Pulmonary artery endothelial cell (primary cell): ENCODE data around the gene C13orf46. TPM values are rescaled to one million over a fixed set of nuclear protein-coding genes. Genes with fewer than 3 reads are reported as not detected.

Experiments
- DNase-seq: peaks from one replicate; pipeline ENCODE4 v3.0.0-alpha.2; 2011; ENCODE audit warnings: low read depth, low spot score
- total RNA-seq: library from RNA; depleted of rRNA; stranded (reverse); fragments of >200 nt; gene quantifications from 2 replicates; pipeline ENCODE4 v1.2.3, GENCODE V29; 2014

Gene C13orf46
- total RNA-seq, 1 donor from 2014 or later: 0.07 TPM

DNA sequence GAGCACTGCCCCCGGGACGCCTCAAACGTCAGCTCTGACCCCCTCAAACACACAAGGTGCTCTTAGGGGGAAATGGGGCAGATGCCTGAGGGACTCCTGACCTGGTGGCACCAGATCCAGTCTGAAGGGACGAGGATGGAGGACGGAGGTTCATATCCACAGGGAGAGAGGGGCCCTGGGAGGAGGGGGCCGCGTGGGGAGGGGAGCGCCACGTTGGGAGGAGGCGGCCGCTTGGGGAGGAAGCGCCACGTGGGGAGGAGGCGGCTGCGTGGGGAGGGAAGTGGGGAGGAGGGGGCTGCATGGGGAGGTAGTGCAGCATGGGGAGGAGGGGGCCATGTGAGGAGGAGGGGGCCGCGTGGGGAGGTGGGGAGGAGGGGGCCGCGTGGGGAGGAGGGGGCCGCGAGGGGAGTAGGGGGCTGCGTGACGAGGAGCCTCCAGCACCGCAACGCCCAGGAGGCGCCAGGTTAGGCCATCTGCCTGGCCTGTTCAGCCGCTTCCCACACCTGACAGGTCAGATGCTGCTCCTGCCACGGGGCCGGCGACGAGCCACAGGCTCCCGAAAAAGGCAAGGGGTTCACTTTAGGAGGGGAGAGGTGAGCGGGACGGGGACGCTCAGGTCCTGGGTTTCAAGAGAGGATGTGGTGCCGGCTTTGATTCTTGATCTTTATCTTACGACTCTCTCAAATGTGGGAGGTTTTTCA lies 36.7 kb upstream of the C13orf46 start:
- DNase-seq: no peak

DNA sequence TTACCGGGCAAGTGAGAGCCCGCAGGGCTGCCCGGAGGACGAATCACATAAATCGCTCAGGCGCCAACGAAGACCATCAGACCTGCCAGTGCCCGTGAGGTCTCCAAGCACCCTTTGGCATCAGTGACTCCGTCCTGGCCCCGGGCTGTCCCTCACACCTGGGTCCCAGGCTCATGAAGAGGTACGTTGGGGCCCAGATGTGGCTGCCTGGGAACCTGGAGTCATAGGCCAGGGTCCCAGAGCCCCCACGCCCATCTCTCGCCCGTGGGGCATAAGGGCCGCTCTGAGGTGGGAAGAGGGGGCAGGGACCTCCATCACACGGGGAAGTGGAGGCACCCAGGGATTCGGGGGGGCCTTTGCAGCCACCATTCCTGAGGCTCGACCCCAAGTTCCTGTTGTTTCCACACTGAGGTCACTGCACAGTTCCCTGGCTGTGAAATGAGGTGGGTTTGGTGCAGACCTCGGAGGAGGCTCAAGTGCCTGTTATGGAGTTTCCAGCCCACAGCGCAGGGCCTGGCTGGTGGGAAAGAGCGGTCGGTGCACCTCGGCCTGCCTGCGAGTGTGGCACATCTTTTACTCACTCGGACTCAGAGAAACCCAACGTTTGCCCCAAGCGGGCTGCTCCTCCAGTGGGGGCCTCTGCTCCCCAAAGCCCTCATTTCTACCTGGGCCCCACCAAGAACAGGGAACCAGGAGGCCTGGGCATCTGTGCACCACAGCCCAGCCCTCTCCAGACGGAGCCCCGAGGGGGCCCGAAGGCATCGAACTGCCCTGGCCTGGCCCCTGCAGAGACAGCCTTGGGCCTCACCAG lies 35.9 kb upstream of the C13orf46 start:
- no peak for DNase-seq

DNA sequence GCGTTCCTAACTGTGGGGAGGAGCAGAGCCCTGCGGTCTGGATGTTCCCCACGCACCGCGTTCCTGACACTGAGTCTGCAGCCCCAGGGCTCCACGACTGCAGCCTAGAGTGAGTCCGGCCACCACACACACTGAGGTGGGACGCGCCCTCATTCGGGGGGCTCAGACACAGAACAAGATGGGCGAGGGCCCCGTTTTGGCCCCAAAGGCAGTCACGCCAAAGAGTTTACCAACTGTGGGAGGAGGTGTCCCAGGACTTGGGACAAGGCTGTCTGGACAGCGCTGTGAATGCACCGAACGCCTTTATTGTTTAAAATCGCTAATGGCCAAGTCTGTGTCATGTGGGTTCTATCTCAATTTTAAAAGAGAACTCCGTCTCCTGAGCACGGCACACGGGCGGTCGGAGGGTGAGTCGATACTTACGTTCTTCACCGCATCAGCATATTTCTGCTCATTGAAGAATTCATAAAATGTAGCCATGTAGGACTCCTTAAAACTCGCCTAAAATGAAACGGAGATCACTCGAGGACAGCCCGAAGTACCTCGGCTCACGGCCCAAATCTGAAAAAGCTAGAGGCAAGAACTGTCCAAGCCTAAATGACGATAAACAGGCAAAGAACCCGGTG lies 35.2 kb upstream of the C13orf46 start:
- DNase-seq: no peak

DNA sequence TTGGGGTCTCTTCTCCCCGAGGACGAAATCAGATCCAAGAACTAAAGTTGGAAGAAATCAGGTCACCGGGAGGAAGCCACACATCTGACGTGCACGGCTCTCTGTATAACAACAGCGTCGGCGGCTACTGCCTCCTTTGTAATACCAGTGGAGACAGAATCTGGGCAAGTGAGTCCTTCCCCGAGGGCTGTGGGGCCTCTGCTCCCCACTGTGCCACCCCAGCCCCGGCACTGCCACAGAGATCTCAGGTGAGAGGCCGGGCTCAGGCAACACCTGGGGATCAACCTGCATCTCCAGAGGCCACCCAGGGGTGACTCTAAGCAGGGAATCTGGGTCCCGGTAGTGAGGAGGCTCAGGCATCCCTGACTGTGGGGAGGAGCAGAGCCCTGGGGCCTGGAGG lies 33.7 kb upstream of the C13orf46 start:
- no peak for DNase-seq

DNA sequence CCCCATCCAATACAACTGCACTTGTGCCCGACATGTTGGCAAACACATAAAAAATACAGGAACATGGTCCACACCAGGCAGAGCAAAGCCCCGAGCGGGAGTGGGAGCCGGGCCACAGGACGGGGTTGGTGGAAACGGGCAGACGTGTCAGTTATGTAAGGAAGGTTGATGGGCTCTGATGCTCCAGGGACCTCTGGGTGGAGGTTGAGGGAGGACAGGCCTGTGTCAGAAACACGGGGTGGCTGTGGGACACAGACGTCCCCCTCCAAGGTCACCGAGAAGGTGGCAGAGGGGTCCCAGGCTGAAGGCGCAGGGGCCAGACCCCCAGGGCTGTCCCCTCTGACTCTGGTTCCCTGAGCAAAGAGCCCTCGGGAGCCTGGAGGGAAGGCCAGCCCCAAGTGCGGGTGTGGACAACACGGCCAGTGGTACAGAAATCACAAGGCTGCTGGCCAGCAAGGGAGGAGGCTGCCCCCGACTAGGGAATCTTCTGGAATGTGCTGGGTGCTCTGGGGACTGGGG lies 31.4 kb upstream of the C13orf46 start:
- DNase-seq: no peak

DNA sequence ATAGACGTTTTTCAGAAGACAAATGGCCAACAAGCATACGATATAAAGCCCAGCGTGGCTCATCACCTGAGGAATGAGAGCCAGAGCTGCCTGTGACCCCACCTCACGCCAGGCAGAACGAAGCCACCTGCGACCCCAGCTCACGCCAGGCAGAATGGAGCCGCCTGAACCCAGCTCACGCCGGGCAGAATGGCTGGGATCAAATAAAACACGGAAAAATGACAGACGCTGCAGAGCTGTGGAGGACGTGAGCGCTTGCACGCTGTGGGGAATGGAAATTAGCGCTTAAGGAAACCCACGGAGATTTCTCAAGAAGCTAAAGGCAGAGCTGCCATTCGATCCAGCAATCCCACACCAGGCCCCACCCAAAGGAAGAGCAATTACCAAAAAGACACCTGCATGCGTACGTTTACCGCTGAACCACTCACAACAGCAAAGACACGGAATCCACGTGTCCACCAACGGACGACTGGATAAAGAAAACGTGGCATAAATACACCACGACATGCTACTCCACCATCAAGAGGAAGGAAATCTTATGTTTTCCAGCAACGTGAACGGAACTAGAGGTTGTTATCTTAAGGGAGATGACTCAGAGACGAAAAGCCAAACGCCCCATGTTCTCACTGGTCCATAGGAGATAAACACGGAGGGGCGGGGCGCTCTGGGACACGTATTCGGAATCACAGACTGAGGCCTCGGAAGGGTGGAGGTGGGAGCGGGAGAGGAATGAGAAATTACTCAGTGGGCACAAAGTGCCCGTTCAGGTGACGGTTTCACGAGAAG lies 30.7 kb upstream of the C13orf46 start:
- DNase-seq: peak; percentile 93

DNA sequence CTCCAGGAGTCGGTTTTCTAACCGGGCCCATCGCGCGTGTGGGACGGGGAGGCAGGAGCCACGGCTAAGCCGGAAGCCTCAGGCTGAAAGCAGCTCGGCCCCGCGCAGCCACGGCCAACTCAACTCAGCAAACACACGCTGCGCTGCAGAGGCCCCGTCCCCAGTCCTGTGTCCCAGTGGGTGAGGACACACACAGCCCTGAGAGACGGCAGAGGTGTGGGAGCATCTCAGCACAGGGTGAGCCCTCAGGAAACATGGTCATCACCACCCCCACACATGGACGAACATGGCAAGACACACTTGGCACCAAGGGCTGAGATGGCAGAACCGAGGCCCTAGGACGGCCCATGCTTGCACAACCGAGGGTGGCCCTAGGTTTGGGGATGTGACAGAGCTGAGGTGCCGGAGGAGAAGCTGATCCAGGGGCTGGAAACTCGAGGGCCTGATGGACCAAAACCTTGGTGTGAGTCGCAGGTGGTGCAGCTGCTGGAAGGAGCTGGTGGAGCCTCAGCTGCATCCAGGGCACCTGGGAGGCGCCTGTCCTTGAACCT lies 29.0 kb upstream of the C13orf46 start:
- no peak for DNase-seq

DNA sequence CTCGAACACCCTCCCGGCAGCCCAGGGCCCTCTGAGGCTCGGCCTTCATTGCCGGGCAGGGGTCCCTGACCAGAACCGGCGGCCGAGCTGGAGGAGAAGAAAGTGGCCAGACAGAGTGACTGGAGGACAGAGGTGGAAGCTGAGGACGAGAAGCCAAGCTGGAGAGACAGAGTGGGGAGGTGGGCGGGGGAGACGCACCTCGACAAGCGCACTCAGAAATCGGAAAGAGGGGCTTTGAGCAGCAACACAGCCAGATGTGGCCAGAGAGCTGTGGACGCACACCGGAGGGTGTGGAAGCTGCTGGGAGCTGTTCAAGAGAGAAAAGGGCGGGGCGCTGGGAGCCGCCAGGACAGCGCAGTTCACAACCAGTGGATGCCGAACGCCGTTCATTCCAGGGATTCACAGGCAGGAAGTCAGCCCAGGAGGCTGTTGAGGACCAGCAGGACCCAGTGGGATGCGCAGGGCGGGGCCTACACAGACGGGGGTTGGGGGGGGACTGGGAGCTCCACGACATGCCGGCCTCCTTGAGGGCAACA lies 28.2 kb upstream of the C13orf46 start:
- DNase-seq: no peak

DNA sequence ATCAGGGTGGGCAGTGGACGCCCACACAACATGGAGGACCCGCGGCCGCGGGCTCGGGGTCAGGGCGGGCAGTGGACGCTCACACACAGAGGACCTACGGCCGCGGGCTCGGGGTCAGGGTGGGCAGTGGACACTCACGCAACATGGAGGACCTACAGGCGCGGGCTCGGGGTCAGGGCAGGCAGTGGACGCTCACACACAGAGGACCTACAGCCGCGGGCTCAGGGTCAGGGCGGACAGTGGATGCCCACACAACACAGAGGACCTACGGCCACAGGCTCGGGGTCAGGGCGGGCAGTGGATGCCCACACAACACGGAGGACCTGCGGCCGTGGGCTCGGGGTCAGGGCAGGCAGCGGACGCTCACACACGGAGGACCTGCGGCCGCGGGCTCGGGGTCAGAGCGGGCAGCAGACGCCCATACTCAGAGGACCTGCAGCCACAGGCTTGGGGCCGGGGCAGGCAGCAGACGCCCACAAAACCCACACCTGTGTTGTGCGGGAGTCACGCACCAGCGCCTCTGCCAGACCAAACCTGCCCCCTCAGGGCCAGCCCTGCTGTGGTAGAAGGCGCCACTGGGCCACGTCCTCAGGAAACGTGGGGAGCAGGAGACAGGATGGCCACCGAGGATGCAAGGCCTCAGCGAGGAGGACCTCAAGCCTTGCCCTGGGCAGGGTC lies 27.6 kb upstream of the C13orf46 start:
- DNase-seq: no peak

DNA sequence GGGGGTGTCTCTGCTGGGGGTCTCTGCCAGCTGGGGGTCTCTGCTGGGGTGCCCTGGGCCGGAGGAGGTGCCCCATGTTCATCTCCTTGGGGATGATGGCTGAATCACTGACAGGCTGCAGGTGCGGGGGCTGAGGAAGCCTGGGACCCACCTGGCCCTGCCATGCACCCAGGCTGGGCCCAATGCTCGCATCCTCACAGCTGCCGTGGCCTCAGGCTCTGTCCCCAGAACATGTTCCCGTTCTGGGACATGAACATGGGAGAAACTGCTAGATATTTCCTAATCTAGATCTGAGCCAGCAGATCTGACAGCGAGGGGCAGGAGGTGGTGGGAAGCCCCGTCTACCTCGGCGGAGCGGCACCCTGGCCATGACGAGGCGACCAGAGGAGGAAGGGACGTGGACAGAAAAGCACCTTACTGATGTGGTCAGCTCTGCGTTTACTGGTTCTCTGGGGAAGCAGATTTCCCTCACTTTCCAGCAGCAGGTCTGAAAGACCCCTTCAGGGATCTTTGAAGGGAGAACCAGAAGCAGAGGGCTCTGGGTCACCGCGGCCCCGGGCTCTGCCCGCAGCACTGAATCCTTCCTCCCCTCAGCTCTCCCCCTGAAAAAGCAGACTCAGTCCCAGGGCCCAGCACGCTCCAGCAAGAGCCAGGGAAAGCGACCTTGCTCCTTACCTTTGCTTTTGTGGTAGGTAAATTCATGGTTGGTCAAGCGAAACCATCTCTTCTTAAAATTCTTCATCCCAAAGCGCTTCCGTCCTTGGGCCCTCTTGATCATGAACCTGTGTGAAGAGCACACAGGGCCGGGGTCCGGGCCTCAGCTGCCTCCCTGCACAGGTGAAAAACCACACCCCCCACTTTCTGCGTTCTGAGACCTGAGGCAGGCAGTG lies 26.5 kb upstream of the C13orf46 start:
- DNase-seq: no peak

DNA sequence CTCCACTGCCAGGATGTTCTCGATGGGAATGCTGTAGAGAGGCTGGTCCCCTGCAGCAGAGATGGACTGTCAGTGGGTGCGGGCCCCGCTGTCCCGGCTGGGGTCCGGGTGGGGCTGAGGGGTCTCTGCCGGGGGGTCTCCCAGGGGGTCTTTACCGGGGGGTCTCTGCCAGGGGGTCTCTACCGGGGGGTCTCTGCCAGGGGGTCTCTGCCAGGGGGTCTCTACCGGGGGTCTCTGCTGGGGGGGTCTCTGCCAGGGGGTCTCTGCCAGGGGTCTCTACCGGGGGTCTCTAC lies 25.7 kb upstream of the C13orf46 start:
- DNase-seq: no peak

DNA sequence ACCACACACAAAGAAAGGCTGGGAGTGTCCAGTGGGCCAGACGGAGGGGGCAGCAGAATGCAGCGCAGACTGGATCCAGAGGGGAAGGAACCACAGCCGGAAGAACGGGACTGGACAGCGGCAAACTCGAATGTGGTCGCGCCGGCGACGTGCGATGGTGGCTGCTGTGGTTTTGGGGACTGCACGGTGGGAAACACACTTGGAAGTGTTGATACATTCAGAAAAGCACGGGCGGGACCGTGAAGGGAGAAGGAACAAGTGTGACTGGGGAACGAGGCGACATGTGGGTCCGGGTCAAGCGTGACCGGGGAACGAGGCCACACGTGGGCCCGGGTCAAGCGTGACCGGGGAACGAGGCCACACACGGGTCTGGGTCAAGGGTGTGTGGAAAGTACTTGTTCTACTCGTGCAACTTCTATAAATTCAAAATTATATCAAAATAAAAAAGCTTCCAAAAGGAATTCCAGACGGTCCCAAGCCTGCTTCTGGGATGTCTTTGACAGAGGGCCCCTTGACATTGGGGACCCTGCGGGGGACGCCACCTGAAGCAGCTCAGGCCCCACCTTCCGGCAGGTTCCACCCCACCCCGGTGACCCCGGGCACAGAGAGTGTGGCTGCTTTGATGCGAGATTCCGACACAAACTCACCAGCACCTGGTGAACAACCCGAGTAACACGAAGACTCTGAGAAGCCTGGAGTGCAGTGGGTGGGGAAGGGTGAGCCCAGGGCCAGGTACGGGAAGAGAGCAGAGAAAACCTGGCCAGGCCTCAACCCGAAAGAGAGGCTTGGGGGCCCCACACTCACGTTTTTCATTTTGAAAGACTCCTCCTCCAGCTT lies 25.1 kb upstream of the C13orf46 start:
- DNase-seq: no peak

DNA sequence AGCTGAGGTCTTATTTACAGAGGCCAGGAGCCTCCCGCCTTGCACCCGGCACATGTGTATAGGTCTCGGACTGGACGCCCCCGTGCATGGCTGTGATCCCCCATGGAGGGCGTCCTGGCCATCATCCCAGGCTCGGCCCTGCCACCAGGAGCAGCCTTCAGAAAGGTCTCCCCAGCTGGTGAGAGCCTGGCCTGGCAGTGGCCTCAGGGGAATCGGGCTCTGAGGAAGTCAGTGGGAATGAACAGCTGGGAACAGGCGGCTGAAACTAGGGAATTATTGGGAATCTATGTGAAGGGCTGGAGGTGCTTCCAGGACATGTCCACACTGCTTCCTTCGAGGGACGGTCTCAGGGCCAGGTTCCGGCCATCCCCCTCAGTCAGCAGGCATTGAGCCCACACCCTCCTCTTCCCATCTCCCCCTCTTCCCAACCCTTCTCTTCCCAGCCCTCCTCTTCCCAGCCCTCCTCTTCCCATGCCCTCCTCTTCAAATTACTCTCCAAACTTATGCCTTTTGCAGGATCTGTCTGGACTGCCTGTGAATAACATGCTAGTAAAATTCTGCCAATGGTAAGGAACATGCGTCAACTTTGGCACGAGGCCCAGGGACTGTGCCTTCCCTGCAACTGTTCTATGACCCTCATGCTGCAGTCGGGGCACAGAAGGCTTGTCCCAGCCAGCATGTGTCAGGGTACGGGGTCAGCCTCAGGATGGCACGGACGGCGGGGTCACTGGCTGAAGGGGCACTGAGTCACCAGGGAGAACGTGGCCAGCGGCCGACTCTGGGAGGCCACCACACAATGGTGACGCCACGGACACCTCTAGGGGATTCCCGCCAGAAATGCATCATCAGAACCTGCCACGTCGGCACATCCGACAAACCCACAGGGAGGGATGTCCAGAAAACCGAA lies 24.2 kb upstream of the C13orf46 start:
- DNase-seq: no peak

DNA sequence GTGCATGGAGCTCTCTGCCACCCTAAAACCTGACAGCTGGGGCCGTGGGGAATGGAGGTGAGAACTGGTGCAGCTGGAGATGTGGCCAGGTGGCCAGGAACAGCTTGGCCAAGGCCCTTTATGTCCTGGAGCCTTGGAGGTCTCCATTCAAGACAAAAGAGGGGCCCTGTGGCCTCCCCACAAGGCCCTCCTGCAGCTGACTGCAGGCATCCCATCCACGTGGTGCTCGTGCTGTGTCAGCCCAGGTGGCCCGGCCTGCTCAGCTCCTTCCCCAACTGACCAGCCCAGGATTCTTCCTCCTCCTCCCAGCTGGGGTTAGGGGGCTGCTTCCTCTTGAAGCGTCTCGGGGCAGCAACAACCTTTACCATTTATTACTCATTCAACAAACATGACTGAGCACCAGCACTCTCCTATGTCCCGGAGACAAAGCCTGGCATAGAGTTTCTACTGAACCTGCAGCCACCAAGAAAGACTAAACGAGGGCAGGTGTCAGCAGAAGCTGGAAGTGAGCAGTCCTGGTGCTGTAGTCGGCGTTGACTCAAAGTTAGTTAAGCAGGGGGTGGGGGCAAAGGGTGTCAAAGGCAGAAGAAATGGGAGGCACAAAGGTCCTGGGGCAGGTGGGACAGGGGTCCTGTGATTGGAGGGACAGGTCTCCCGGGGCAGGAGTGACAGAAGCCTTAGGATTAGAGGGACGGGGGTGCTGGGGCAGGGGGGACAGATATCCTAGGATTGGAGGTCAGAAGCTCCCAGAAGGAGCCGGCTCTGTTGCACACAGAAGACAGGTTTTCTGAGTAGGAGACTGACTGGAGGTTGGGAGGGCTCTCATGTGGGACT lies 23.3 kb upstream of the C13orf46 start:
- DNase-seq: no peak

DNA sequence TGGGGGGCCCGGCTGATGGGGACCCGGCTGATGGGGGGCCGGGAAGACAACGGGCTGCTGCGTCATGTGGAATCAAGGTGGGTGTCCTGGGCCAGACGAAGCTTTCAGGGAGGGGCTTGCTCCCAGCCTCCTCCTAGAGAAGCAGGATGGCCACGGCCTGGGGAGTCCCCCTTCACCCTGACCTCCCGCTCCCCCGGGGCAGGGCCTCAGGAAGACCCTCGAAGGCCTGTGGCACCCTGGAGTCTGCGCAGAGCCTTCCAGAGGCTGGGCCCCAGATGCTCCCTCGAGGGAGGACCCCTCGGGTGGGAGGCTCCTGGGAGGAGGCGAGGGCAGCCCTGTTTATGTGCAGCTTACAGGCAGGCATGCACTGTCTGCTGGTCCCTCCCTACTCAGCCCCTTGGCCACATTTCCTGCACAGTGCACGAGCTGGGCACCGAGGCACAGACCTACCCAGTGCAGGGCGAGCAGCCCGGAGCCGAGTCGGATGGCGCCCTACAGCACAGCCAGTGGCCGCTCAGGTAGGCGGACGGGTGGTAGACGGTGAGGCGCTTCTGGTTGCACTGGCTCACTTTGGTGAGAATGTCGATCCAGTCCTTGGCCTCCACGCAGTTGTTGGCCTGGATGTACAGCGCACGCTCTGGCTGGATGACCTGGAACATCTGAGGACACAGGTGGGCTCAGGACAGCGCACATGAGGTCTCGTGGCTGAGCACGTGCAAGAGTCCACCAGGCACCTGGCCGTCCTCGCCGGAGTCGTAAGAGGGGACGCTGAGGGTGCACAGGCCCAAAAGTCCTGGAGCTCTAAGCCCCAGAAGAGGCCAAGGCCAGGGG lies 22.4 kb upstream of the C13orf46 start:
- no peak for DNase-seq
